A549 (cell line): Measurements from ENCODE around the gene RNF167. TPM values are rescaled to one million over a fixed set of nuclear protein-coding genes. Genes with fewer than 3 reads are reported as not detected.

Source experiments
- ATAC-seq, 2 experiments: fragments of 200-7000 bp in 1 of 2; fragments of >200 bp in 1 of 2; cut with Nextera tagmentation in 1 of 2; cut with Tn5 transposase in 1 of 2; 3 replicates each; pipeline versions ENCODE4 v1.8.0 to v1.9.1; 2018 to 2020; ENCODE audit warnings: mild to moderate bottlenecking in 1 of 2, moderate library complexity in 1 of 2
- CTCF ChIA-PET: fragments of 300-600 bp; sonication (Branson Sonifier 250); formaldehyde crosslinking; extraction: SDS; loops from one replicate; lab custom pipeline; 2021; ENCODE audit warnings: antibody characterized with exemption, inconsistent platforms; lab: Yijun Ruan, JAX
- POLR2A ChIA-PET: fragments of 350-600 bp; formaldehyde crosslinking; extraction: SDS; loops from one replicate; lab custom pipeline; 2021; ENCODE audit warnings: antibody characterized with exemption, inconsistent platforms; lab: Yijun Ruan, JAX
- DNase-seq, 2 experiments: peaks; one replicate each; pipeline versions ENCODE4 v3.0.0 to v3.0.0-alpha.2; 2011 to 2016; ENCODE audit warnings: low read depth in 1 of 2, low spot score in 1 of 2
- FAIRE-seq: peaks from 2 replicates; lab custom pipeline; 2011; peaks lifted over from hg19 to GRCh38; lab: Jason Lieb, UNC
- H3K27ac ChIP-seq, 2 experiments: fragments of >200 bp; sonication (Bioruptor Twin); formaldehyde crosslinking; 3 replicates each; pipeline ENCODE4 v1.5.1; 2016 to 2017
- H3K4me1 ChIP-seq: fragments of >200 bp; sonication (Bioruptor Twin); formaldehyde crosslinking; 3 replicates; pipeline ENCODE4 v1.6.1; 2016
- H3K4me2 ChIP-seq: fragments of >200 bp; sonication (Bioruptor Twin); formaldehyde crosslinking; 3 replicates; pipeline ENCODE4 v1.6.1; 2016
- H3K4me3 ChIP-seq: fragments of >200 bp; sonication (Bioruptor Twin); formaldehyde crosslinking; 3 replicates; pipeline ENCODE4 v1.5.1; 2016
- H3K9me3 ChIP-seq: fragments of >200 bp; sonication (Bioruptor Twin); formaldehyde crosslinking; 3 replicates; pipeline ENCODE4 v1.6.1; 2016
- BCL3 ChIP-seq: fragments of >200 bp; sonication (Bioruptor Twin); formaldehyde crosslinking; IDR thresholded peaks from 3 replicates; pipeline ENCODE4 v1.6.1; 2016
- BHLHE40 ChIP-seq: IDR thresholded peaks from 2 replicates; pipeline ENCODE4 v1.6.1; 2012; ENCODE audit warnings: low read depth, low read length, inconsistent platforms
- CEBPB ChIP-seq, 2 experiments: fragments of >200 bp in 1 of 2; sonication (Bioruptor Twin) in 1 of 2; formaldehyde crosslinking in 1 of 2; IDR thresholded peaks; 2 replicates each; pipeline ENCODE4 v1.6.1; 2012 to 2016
- CHD2 ChIP-seq: fragments of 150-350 bp; IDR thresholded peaks from 2 replicates; pipeline ENCODE4 v1.6.1; 2014; ENCODE audit warnings: low read length; ENCODE audit not compliant: partially characterized antibody
- CHD4 ChIP-seq: fragments of 200-600 bp; sonication (generic); IDR thresholded peaks from 2 replicates; pipeline ENCODE4 v1.6.1; 2016; ENCODE audit warnings: antibody characterized with exemption, mild to moderate bottlenecking, borderline replicate concordance
- EHMT2 ChIP-seq: fragments of 200-600 bp; sonication (generic); IDR thresholded peaks from 2 replicates; pipeline ENCODE4 v1.6.1; 2016; ENCODE audit warnings: antibody characterized with exemption, low read depth, mild to moderate bottlenecking, moderate library complexity
- ELK1 ChIP-seq: fragments of 150-350 bp; IDR thresholded peaks from 2 replicates; pipeline ENCODE4 v1.6.1; 2014; ENCODE audit warnings: low read depth, mild to moderate bottlenecking, low read length
- ESRRA ChIP-seq: fragments of 150-350 bp; IDR thresholded peaks from 2 replicates; pipeline ENCODE4 v1.6.1; 2014; ENCODE audit warnings: mild to moderate bottlenecking, low read length, borderline replicate concordance
- GATA3 ChIP-seq: IDR thresholded peaks from 2 replicates; pipeline ENCODE4 v1.6.1; 2012; ENCODE audit warnings: borderline replicate concordance
- HDAC2 ChIP-seq: fragments of 200-600 bp; sonication (generic); IDR thresholded peaks from 2 replicates; pipeline ENCODE4 v1.6.1; 2016
- HEYL ChIP-seq: fragments of 250-450 bp; sonication (Bioruptor Pico); IDR thresholded peaks from 2 replicates; pipeline ENCODE4 v1.8.0; 2021; ENCODE audit warnings: mild to moderate bottlenecking, moderate library complexity
- HOXB13 ChIP-seq: fragments of 250-450 bp; sonication (Bioruptor Pico); IDR thresholded peaks from 2 replicates; pipeline ENCODE4 v1.5.0; 2020; ENCODE audit warnings: low read depth, mild to moderate bottlenecking, moderate library complexity
- HOXB5 ChIP-seq: fragments of 250-450 bp; sonication (Bioruptor Pico); IDR thresholded peaks from 2 replicates; pipeline ENCODE4 v1.5.0; 2020; ENCODE audit warnings: mild to moderate bottlenecking, moderate library complexity
- JUN ChIP-seq, 2 experiments: fragments of >200 bp; sonication (Bioruptor Twin); formaldehyde crosslinking; IDR thresholded peaks; 2 replicates in 1 of 2; 3 replicates in 1 of 2; pipeline ENCODE4 v1.6.1; 2016 to 2017
- MAFK ChIP-seq: fragments of 450-650 bp; IDR thresholded peaks from 2 replicates; pipeline ENCODE4 v1.6.1; 2014; ENCODE audit not compliant: partially characterized antibody
- MYC ChIP-seq: IDR thresholded peaks from 2 replicates; pipeline ENCODE4 v1.6.1; 2012; ENCODE audit warnings: mild to moderate bottlenecking, inconsistent platforms, low read length, improper control_type of control experiment, borderline replicate concordance
- NFE2L2 ChIP-seq: fragments of 150-350 bp; conservative IDR thresholded peaks from 2 replicates; pipeline ENCODE4 v1.6.1; 2014; ENCODE audit warnings: low read length
- NPAS2 ChIP-seq: fragments of 250-450 bp; sonication (Bioruptor Pico); IDR thresholded peaks from 2 replicates; pipeline ENCODE4 v1.8.0; 2022; ENCODE audit warnings: mild to moderate bottlenecking, moderate library complexity, borderline replicate concordance
- RAD21 ChIP-seq, 2 experiments: fragments of >200 bp in 1 of 2; sonication (Bioruptor Twin) in 1 of 2; formaldehyde crosslinking in 1 of 2; IDR thresholded peaks in 1 of 2; conservative IDR thresholded peaks in 1 of 2; 2 replicates in 1 of 2; 3 replicates in 1 of 2; pipeline ENCODE4 v1.6.1; 2012 to 2018; ENCODE audit warnings: inconsistent platforms in 1 of 2
- RARB ChIP-seq: fragments of 250-450 bp; sonication (Bioruptor Pico); IDR thresholded peaks from 2 replicates; pipeline ENCODE4 v1.8.0; 2021; ENCODE audit warnings: mild to moderate bottlenecking, moderate library complexity
- TFCP2L1 ChIP-seq: fragments of 250-450 bp; sonication (Bioruptor Pico); IDR thresholded peaks from 2 replicates; pipeline ENCODE4 v1.5.0; 2021; ENCODE audit warnings: mild to moderate bottlenecking
- USF2 ChIP-seq: fragments of 450-650 bp; IDR thresholded peaks from 2 replicates; pipeline ENCODE4 v1.6.1; 2014; ENCODE audit warnings: antibody characterized with exemption
- ZC3H11A ChIP-seq: fragments of 450-650 bp; IDR thresholded peaks from 2 replicates; pipeline ENCODE4 v1.6.1; 2014; ENCODE audit warnings: antibody characterized with exemption, mild to moderate bottlenecking
- ZSCAN20 ChIP-seq: fragments of 250-450 bp; sonication (Bioruptor Pico); IDR thresholded peaks from 2 replicates; pipeline ENCODE4 v1.8.0; 2022; ENCODE audit warnings: mild to moderate bottlenecking, moderate library complexity
- WGBS: methylation state at CpG from one replicate; pipeline ENCODE4 v1.1.6; 2017; ENCODE audit errors: missing lambda C conversion rate; 5-methylcytosine and 5-hydroxymethylcytosine counted together
- polyA plus RNA-seq, 4 experiments: library from polyadenylated mRNA; depleted of rRNA in 3 of 4; stranded (reverse); fragments of >200 nt; fragmentation: RNase III in 1 of 4; extraction: RNeasy Plus Mini Kit Qiagen cat#74134 plus additional on column Dnase treatment in 1 of 4; gene quantifications; 2 replicates in 3 of 4; 3 replicates in 1 of 4; pipeline ENCODE4 v1.2.3, GENCODE V29; 2011 to 2017
- TF ChIP-seq, protein P1 (sequence below): fragments of >200 bp; sonication (Bioruptor Twin); formaldehyde crosslinking; IDR thresholded peaks from 2 replicates; pipeline ENCODE4 v1.6.1; 2016

The RNF167 gene
- polyA plus RNA-seq, 2 of the 4 experiments (the other 2 are of a cell fraction) = 86.4 to 98.7 TPM

GRCh38 chr17:4891411-4892410 lies 48.4 kb upstream of the RNF167 start:
- H3K4me2 ChIP-seq = no peak overlapping the region
- TF ChIP-seq RAD21 (conservative IDR thresholded peaks at IDR 0.05 in 1 of 2, IDR thresholded peaks at IDR 0.05 in 1 of 2) = no peak
- no peak for TF ChIP-seq CHD4
- no peak for TF ChIP-seq MYC
- no peak for TF ChIP-seq EHMT2
- TF ChIP-seq ELK1 = no peak
- TF ChIP-seq HEYL (CRISPR knock-in tag) = no peak
- TF ChIP-seq BCL3 = no peak
- H3K4me3 ChIP-seq = no peak overlapping the region
- no peak overlapping the region for H3K27ac ChIP-seq
- WGBS = 90% methylated on average over 38 of the region's 42 CpGs
- DNase-seq (no peak), ATAC-seq (no peak), FAIRE-seq (no peak)
- no peaks in the 10 kb centered on the region for H3K9me3 ChIP-seq
- POLR2A ChIA-PET = interaction anchor here (0.5 to 1.6 kb wide), 2 partner anchors 160 to 429 kb away, joined by 3 to 4 read pairs; partner anchors contain the start of gene MED11
- CTCF ChIA-PET = interaction anchor here (1.1 to 14.1 kb wide), 10 partner anchors 10 to 325 kb away, joined by 3 to 271 read pairs (median 44); partner anchors contain the start of genes ARRB2, C17orf107, CHRNE and GLTPD2
- H3K4me1 ChIP-seq = no peaks in the 10 kb centered on the region

GRCh38 chr17:4892499-4893221 lies 47.4 kb upstream of the RNF167 start:
- ATAC-seq (no peak), FAIRE-seq (no peak), DNase-seq (no peak)
- Histone ChIP-seq H3K4me1 (no peaks in the 10 kb centered on the region), H3K4me3 (no peak overlapping the region), H3K27ac (no peak overlapping the region), H3K9me3 (no peaks in the 10 kb centered on the region), H3K4me2 (no peak overlapping the region)
- POLR2A ChIA-PET = no interaction called here
- 83% methylated on average over 13 of the region's 23 CpGs for WGBS
- TF ChIP-seq BHLHE40 (no peak), HOXB5 (CRISPR knock-in tag) (no peak), EHMT2 (no peak), BCL3 (no peak), HEYL (CRISPR knock-in tag) (no peak), CHD2 (no peak), NFE2L2 (no peak), HOXB13 (CRISPR knock-in tag) (no peak), ZSCAN20 (CRISPR knock-in tag) (no peak)
- CTCF ChIA-PET = interaction anchor here (0.6 to 14.1 kb wide), 7 partner anchors 9 to 185 kb away, joined by 3 to 271 read pairs (median 56); partner anchors contain the start of genes ARRB2, C17orf107, CHRNE and GLTPD2

DNA sequence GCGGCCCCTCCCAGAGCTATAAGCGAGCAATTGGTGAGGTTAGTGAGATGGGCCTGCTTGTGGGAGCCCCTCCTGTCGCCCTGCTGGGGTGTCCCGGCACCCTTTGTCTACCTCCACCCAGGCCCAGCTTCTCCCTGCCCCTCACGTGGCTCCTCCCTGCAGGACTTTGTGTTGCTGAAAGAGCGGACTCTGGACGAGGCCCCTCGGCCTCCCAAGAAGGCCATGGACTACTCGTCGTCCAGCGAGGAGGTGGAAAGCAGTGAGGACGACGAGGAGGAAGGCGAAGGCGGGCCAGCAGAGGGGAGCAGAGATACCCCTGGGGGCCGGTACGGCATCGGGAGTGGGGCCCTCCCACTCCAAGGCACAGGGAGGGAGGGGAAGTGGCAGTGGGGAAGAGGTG lies 46.8 kb upstream of the RNF167 start:
- FAIRE-seq (no peak), DNase-seq (no peak), ATAC-seq (no peak)
- no peaks in the 10 kb centered on the region for H3K4me1 ChIP-seq
- CTCF ChIA-PET = interaction anchor here (0.6 to 14.1 kb wide), 5 partner anchors 9 to 173 kb away, joined by 3 to 271 read pairs (median 4); partner anchors contain the start of genes C17orf107, CHRNE, GLTPD2 and VMO1
- H3K27ac ChIP-seq = no peak overlapping the region
- POLR2A ChIA-PET = interaction anchor here (0.5 kb wide), 1 partner anchor 9 kb away, joined by 3 read pairs; no protein-coding TSS in a partner anchor
- H3K4me2 ChIP-seq = no peak overlapping the region
- no peaks in the 10 kb centered on the region for H3K9me3 ChIP-seq
- WGBS = 85% methylated on average over 18 of the region's 18 CpGs
- no peak overlapping the region for H3K4me3 ChIP-seq
- TF ChIP-seq TFCP2L1 (no peak), USF2 (no peak), ESRRA (no peak), CHD2 (no peak), MAFK (no peak), MYC (no peak), NPAS2 (CRISPR knock-in tag) (no peak), CEBPB (IDR thresholded peaks at IDR 0.05) (no peak), JUN (IDR thresholded peaks at IDR 0.05) (no peak), ZC3H11A (no peak), ZSCAN20 (CRISPR knock-in tag) (no peak), HOXB13 (CRISPR knock-in tag) (no peak), GATA3 (no peak), RARB (CRISPR knock-in tag) (no peak), HDAC2 (no peak)
- TF ChIP-seq, protein P1, sequence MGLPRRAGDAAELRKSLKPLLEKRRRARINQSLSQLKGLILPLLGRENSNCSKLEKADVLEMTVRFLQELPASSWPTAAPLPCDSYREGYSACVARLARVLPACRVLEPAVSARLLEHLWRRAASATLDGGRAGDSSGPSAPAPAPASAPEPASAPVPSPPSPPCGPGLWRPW = no peak
